Sigmoid colon (tissue), 7 donors: ENCODE results near the gene BNIP3. TPM values are rescaled to one million over a fixed set of nuclear protein-coding genes. Genes with fewer than 3 reads are reported as not detected.

ENCODE experiments used
- DNase-seq: peaks from one replicate; pipeline ENCODE4 v3.0.0-alpha.2; 2019
- H3K27ac ChIP-seq, 4 donors: fragments of 200-600 bp; sonication (generic); one replicate each; pipeline ENCODE4 v1.5.1; 2016 to 2019; ENCODE audit warnings: mild to moderate bottlenecking in 1 of 4
- H3K27me3 ChIP-seq, 3 donors: fragments of 200-600 bp; sonication (generic); one replicate each; pipeline ENCODE4 v1.5.1; 2019; ENCODE audit warnings: mild to moderate bottlenecking in 1 of 3
- H3K36me3 ChIP-seq, 4 donors: fragments of 200-600 bp; sonication (generic); one replicate each; pipeline ENCODE4 v1.5.1; 2016 to 2019
- H3K4me1 ChIP-seq, 4 donors: fragments of 200-600 bp; sonication (generic); one replicate each; pipeline ENCODE4 v1.5.1; 2017 to 2019
- H3K4me3 ChIP-seq, 4 donors: fragments of 200-600 bp; sonication (generic); one replicate each; pipeline ENCODE4 v1.5.1; 2017 to 2019; ENCODE audit warnings: mild to moderate bottlenecking in 2 of 4, moderate library complexity in 1 of 4
- H3K9me3 ChIP-seq, 4 donors: fragments of 200-600 bp in 3 of 4; sonication (generic) in 3 of 4; one replicate each; pipeline versions ENCODE4 v1.5.1 to v1.6.1; 2013 to 2019
- EP300 ChIP-seq, 4 donors: sonication (generic); formaldehyde crosslinking; IDR thresholded peaks; one replicate each; pipeline ENCODE4 v1.6.1; 2017; ENCODE audit warnings: antibody characterized with exemption in 4 of 4
- POLR2A ChIP-seq, 2 donors: fragments of 450-650 bp; IDR thresholded peaks; one replicate each; pipeline ENCODE4 v1.6.1; 2016; ENCODE audit warnings: antibody characterized with exemption in 2 of 2, mild to moderate bottlenecking in 2 of 2, moderate library complexity in 2 of 2
- POLR2AphosphoS5 ChIP-seq, 4 donors: sonication (generic); formaldehyde crosslinking; IDR thresholded peaks; one replicate each; pipeline ENCODE4 v1.6.1; 2017; ENCODE audit warnings: antibody characterized with exemption in 4 of 4
- WGBS, 2 donors: extraction: QIAGEN DNeasy Blood & Tissue Kit; methylation state at CpG; one replicate each; pipeline ENCODE4 v1.1.7; 2013; 5-methylcytosine and 5-hydroxymethylcytosine counted together
- intact Hi-C: fragments of 100-400 bp; cut with DNase I; formaldehyde crosslinking; loops from one replicate; pipeline ENCODE4 v1.15.1; 2023
- polyA plus RNA-seq, 3 donors: library from polyadenylated mRNA; stranded (reverse); fragments of 200-250 nt; gene quantifications; one replicate each; pipeline ENCODE4 v1.2.3, GENCODE V29; 2013
- total RNA-seq, 4 donors: library from RNA; depleted of rRNA; stranded (reverse); fragments of >200 nt; gene quantifications; one replicate each; pipeline ENCODE4 v1.1.0, GENCODE V29; 2016
- TF ChIP-seq, protein P1 (sequence below), 4 experiments: fragments of 450-650 bp in 3 of 4; fragments of 200-600 bp in 1 of 4; IDR thresholded peaks; one replicate each; pipeline ENCODE4 v1.5.1; 2016 to 2019; ENCODE audit warnings: antibody characterized with exemption in 4 of 4, mild to moderate bottlenecking in 3 of 4, moderate library complexity in 2 of 4
- donor health status: healthy with polysubstance abuse.
- donor health status: Bipolar disorder and iron deficiency.
- donor health status: healthy.

Gene BNIP3
- total and polyA plus RNA-seq, 7 donors, result 3.9 to 125 (median 55.9) TPM

DNA sequence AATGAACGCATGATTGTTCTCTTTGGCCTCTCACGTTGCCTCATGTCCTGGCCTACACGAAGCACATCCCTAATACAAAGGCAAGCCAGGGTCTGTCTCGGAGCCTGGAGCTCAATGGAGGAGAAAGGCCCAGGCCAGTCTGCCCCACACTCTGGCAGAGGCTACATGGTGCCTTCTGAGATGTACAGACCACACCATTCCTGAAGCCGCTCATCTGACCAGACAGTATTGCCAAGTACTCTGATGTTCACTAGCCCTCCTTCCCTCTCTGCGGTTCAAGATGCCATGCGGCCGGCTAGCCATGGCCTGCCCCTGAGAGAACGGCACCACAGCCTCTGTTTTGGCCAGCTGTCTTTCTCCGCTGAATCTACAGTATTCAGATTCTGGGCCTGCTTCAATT lies 5.9 kb downstream of the BNIP3 start:
- H3K36me3 ChIP-seq, result peaks cover under 1 to 16% (median 3%) of the 10 kb centered on the region in 4 donors
- H3K4me1 ChIP-seq, result peaks cover 0 to 43% (median 34%) of the 10 kb centered on the region in 4 donors
- 96 to 97% methylated on average over 10 of the region's 10 CpGs for WGBS, 2 donors
- H3K27me3 ChIP-seq, result no peaks in the 10 kb centered on the region
- intact Hi-C loops, result loop anchor here (5.0 kb wide), 1 partner anchor 88 kb away; no protein-coding TSS in a partner anchor
- no peak overlapping the region for H3K27ac ChIP-seq
- TF ChIP-seq POLR2AphosphoS5 (IDR thresholded peaks at IDR 0.05) (no peak), EP300 (IDR thresholded peaks at IDR 0.05) (no peak), POLR2A (IDR thresholded peaks at IDR 0.05) (no peak)
- TF ChIP-seq, protein P1, sequence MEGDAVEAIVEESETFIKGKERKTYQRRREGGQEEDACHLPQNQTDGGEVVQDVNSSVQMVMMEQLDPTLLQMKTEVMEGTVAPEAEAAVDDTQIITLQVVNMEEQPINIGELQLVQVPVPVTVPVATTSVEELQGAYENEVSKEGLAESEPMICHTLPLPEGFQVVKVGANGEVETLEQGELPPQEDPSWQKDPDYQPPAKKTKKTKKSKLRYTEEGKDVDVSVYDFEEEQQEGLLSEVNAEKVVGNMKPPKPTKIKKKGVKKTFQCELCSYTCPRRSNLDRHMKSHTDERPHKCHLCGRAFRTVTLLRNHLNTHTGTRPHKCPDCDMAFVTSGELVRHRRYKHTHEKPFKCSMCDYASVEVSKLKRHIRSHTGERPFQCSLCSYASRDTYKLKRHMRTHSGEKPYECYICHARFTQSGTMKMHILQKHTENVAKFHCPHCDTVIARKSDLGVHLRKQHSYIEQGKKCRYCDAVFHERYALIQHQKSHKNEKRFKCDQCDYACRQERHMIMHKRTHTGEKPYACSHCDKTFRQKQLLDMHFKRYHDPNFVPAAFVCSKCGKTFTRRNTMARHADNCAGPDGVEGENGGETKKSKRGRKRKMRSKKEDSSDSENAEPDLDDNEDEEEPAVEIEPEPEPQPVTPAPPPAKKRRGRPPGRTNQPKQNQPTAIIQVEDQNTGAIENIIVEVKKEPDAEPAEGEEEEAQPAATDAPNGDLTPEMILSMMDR (IDR thresholded peaks at IDR 0.05), result no peak
- H3K9me3 ChIP-seq, result no peaks in the 10 kb centered on the region
- peak; percentile 36 for DNase-seq
- H3K4me3 ChIP-seq, result no peak overlapping the region

DNA sequence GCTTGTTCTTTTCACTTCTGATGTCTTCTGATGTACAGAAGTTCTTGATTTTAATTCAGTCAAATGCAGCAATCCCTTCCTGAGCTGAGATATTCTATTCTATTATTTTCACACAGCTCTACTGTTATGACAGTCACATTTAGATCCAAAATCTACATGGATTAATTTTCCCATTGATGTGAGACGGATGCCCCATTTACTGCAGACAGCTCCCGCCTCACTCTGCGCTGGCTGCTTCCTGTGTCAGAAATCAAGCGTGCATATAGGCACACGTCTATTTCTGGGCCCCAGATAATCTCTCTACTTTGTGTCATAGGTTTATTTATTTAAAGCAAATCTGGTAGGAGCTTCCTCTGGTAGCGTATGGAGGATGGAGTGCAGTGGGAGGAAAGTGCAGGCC lies 6.7 kb downstream of the BNIP3 start:
- TF ChIP-seq POLR2A (IDR thresholded peaks at IDR 0.05) (no peak), POLR2AphosphoS5 (IDR thresholded peaks at IDR 0.05) (no peak), EP300 (IDR thresholded peaks at IDR 0.05) (no peak)
- TF ChIP-seq, protein P1 (IDR thresholded peaks at IDR 0.05), result no peak
- 84 to 90% methylated on average over 6 of the region's 6 CpGs for WGBS, 2 donors
- intact Hi-C loops, result loop anchor here (5.0 kb wide), 1 partner anchor 88 kb away; no protein-coding TSS in a partner anchor
- Histone ChIP-seq H3K4me1 (peaks cover 0 to 35% (median 26%) of the 10 kb centered on the region in 4 donors), H3K27me3 (no peaks in the 10 kb centered on the region), H3K36me3 (peaks cover 8 to 24% (median 11%) of the 10 kb centered on the region in 4 donors), H3K27ac (no peak overlapping the region), H3K9me3 (no peaks in the 10 kb centered on the region), H3K4me3 (no peak overlapping the region)
- DNase-seq, result no peak

DNA sequence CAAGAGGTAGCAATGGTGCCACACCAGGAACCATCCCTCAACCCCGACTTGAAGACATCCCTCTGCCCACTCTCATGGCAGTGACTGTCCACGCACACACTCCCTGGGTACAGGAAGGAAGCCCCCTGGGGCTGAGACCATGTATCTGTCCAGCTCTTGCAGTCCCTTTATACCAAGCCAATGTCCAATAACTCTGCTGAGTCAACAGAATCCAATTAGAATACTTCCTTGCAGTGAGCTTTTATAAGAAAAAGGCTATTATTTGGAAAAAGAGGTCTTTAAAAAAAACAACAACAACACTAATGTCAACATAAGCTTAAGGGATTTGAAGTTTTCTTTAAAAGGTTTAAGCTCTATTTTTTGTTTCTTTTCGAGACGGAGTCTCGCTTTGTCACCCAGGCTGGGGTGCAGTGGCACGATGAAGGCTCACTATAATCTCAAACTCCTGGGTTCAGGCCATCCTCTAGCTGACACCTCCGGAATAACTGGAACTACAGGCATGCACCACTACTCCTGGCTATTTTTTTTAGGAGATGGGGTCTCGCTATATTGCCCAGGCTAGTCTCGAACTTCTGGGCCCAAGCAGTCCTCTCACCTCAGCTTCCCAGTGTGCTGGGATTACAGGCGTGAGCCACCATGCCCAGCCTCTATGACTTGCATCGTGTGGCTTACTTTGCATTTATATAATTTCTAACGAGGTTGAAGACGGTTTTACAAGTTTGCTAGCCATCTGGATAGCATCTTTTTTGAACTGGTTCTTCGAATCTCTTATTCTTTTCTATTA lies 7.5 kb downstream of the BNIP3 start:
- WGBS, 2 donors, result 87 to 94% methylated on average over 14 of the region's 14 CpGs
- Histone ChIP-seq H3K36me3 (peaks cover 13 to 32% (median 17%) of the 10 kb centered on the region in 4 donors), H3K4me1 (peaks cover 0 to 27% (median 19%) of the 10 kb centered on the region in 4 donors), H3K4me3 (no peak overlapping the region), H3K27me3 (no peaks in the 10 kb centered on the region), H3K27ac (no peak overlapping the region), H3K9me3 (no peaks in the 10 kb centered on the region)
- intact Hi-C loops, result no loop called here
- TF ChIP-seq POLR2AphosphoS5 (IDR thresholded peaks at IDR 0.05), result no peak
- DNase-seq, result no peak

DNA sequence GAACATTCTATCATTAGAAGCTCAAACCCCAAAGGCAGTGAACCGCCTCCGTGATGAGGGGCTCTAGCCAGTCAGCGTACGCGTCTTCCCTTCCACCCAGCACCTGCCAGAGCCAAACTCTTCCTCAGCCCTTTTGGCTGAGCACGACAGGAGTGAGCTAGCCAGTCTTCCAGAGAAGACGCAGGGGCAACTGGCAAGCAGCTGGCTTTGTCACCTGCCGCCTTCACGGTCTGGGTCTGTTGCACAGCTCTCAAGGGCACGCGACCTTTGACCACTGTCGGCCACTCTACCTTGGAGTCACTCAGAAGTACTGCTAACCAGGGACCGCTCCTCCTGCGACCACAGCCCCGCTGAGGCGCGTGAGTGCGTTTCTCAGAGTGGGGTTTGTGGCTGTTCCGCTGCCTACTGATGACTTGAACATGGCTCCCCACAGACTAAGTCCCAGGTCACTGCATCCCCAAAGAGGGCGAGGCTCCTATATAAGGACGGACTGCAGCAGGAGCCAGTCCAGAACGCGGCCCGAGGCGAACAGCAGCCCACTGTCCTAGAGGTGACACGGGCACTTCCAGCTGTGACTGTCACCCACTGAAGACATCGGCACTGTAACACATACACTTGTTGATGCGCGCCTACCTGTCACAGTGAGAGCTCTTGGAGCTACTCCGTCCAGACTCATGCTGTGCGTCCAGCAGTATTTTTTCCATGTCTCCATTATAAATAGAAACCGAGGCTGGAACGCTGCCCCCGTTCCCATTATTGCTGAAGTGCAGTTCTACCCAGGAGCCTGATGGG lies 8.4 kb downstream of the BNIP3 start:
- H3K4me1 ChIP-seq, result peaks cover 0 to 18% (median 12%) of the 10 kb centered on the region in 4 donors
- H3K27ac ChIP-seq, result no peak overlapping the region
- intact Hi-C loops, result no loop called here
- no peaks in the 10 kb centered on the region for H3K27me3 ChIP-seq
- peak; percentile 58 for DNase-seq
- WGBS, 2 donors, result 78 to 82% methylated on average over 34 of the region's 34 CpGs
- H3K4me3 ChIP-seq, result no peak overlapping the region
- peaks cover 13 to 41% (median 24%) of the 10 kb centered on the region in 4 donors for H3K36me3 ChIP-seq
- TF ChIP-seq EP300 (IDR thresholded peaks at IDR 0.05), result no peak
- no peak for TF ChIP-seq POLR2A (IDR thresholded peaks at IDR 0.05)
- TF ChIP-seq, protein P1 (IDR thresholded peaks at IDR 0.05), result no peak
- no peak for TF ChIP-seq POLR2AphosphoS5 (IDR thresholded peaks at IDR 0.05)
- no peaks in the 10 kb centered on the region for H3K9me3 ChIP-seq
